H1 (cell line): Measurements from ENCODE around the gene PDIA6. TPM values are rescaled to one million over a fixed set of nuclear protein-coding genes. Genes with fewer than 3 reads are reported as not detected.

ENCODE experiments used
- CHD7 ChIP-seq: fragments of 300-600 bp; sonication (generic); IDR thresholded peaks from 2 replicates; pipeline ENCODE4 v1.7.1; 2012; ENCODE audit warnings: low read length, moderate library complexity, mild to moderate bottlenecking, inconsistent platforms; ENCODE audit not compliant: insufficient replicate concordance
- HDAC6 ChIP-seq: IDR thresholded peaks from one replicate; pipeline ENCODE4 v1.7.1; 2012; ENCODE audit warnings: low read depth, mild to moderate bottlenecking, inconsistent platforms, low read length, moderate library complexity
- JUN ChIP-seq: IDR thresholded peaks from 2 replicates; pipeline ENCODE4 v1.6.1; 2011; ENCODE audit warnings: low read depth, mild to moderate bottlenecking, improper control_type of control experiment, low read length
- KDM4A ChIP-seq: IDR thresholded peaks from one replicate; pipeline ENCODE4 v1.7.1; 2012; ENCODE audit warnings: low read depth, mild to moderate bottlenecking, moderate library complexity, low read length, inconsistent platforms; ENCODE audit not compliant: severe bottlenecking
- RBBP5 ChIP-seq: IDR thresholded peaks from 2 replicates; pipeline ENCODE4 v1.7.1; 2012; ENCODE audit warnings: low read depth, mild to moderate bottlenecking, inconsistent platforms, low read length, moderate library complexity, borderline replicate concordance
- TAF1 ChIP-seq: IDR thresholded peaks from 2 replicates; pipeline ENCODE4 v1.6.1; 2011; ENCODE audit warnings: mild to moderate bottlenecking, low read depth, low read length
- YY1 ChIP-seq: IDR thresholded peaks from 2 replicates; pipeline ENCODE4 v1.6.1; 2011; ENCODE audit warnings: low read depth, mild to moderate bottlenecking, low read length
- polyA plus RNA-seq, 7 experiments: library from polyadenylated mRNA; depleted of rRNA in 3 of 7; stranded (reverse) in 5 of 7; unstranded in 2 of 7; fragments of >200 nt in 5 of 7; fragments of 200-250 nt in 2 of 7; gene quantifications; 1 replicate in 5 of 7; 2 replicates in 1 of 7; 4 replicates in 1 of 7; pipeline versions ENCODE4 v1.2.1 to v1.2.3, GENCODE V29; 2011 to 2013; ENCODE audit warnings: missing spikeins in 2 of 7, mixed read lengths in 2 of 7
- total RNA-seq: library from RNA; stranded (reverse); fragmentation: NEBNext Ultra II Directional; extraction: Animal tissue kit (Norgen Biotek cat#: 25700); gene quantifications from 2 replicates; pipeline ENCODE4 v1.2.1, GENCODE V29; 2021
- TF ChIP-seq, protein P1 (sequence below): IDR thresholded peaks from 2 replicates; pipeline ENCODE4 v1.6.1; 2012; ENCODE audit warnings: low read length, inconsistent platforms

PDIA6 gene
- total and polyA plus RNA-seq, 2 of the 8 experiments (the other 6 are each of a cell fraction or from before 2014, with no cell fraction given): 181 to 384 TPM

DNA sequence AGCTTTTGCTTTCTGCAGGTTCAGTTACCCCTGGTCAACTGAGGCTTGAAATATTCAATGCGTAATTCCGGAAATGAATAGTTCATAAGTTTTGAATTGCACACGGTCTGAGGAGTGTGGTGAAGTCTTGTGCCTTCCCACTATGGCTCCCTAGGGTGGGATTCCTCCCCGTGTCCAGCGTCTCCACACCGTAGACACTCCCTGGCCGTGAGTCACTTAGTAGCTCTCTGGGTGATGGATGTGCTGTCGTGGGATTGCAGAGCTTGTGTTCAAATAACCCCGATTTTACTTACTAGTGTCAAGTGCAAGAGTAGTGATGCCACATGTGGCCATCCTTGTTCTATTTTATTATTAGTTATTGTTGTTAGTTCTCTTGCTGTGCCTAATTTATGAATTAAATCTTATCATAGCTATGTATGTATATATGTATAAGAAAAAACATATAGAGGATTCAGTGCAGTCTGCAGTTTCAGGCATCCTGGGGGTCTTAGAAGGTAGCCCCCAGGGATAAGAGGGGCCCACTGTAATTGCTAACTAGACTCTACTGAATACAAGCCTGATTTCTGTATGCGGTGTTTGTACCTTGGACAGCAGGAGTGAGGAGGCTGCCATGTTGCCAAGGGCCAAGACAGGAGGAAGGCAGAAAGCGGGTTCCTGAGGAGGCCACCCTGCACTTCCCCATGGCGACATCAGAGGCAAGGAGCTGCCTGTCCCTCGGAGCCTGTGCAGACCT lies 47.7 kb upstream of the PDIA6 start (continued):
- TF ChIP-seq CHD7 (no peak), HDAC6 (no peak), RBBP5 (no peak), JUN (no peak), TAF1 (no peak), YY1 (no peak), KDM4A (no peak)
- TF ChIP-seq, protein P1, sequence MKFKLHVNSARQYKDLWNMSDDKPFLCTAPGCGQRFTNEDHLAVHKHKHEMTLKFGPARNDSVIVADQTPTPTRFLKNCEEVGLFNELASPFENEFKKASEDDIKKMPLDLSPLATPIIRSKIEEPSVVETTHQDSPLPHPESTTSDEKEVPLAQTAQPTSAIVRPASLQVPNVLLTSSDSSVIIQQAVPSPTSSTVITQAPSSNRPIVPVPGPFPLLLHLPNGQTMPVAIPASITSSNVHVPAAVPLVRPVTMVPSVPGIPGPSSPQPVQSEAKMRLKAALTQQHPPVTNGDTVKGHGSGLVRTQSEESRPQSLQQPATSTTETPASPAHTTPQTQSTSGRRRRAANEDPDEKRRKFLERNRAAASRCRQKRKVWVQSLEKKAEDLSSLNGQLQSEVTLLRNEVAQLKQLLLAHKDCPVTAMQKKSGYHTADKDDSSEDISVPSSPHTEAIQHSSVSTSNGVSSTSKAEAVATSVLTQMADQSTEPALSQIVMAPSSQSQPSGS: no peak
